Activated CD4-positive, alpha-beta T cell treated with anti-CD3 and anti-CD28 coated beads, Interleukin-2, amount 10 ng/mL, durations not matched to agents 7 days and 5 days (primary cell): ENCODE data around the gene CLDN20. TPM values are rescaled to one million over a fixed set of nuclear protein-coding genes. Genes with fewer than 3 reads are reported as not detected.
A peak's percentile ranks its signal among the peaks of the same experiment; 100 is the strongest.
"Not testable (repeated sequence)": the region's sequence is repeated elsewhere in the genome, so short reads cannot be mapped to it uniquely, and the experiment has no call there.

ENCODE experiments used
- CTCF ChIA-PET: fragments of 350-600 bp; sonication (Branson Sonifier 250); formaldehyde crosslinking; loops from one replicate; lab custom pipeline; 2021; ENCODE audit warnings: antibody characterized with exemption; lab: Charles Lee
- POLR2A ChIA-PET: fragments of 350-600 bp; sonication (Branson Sonifier 250); formaldehyde crosslinking; loops from one replicate; lab custom pipeline; 2021; ENCODE audit warnings: antibody characterized with exemption; lab: Charles Lee
- DNase-seq: peaks from one replicate; pipeline ENCODE4 v3.0.0-alpha.2; 2020
- H3K27ac Mint-ChIP-seq: one replicate; pipeline ENCODE4 v1.8.0; 2021; ENCODE audit warnings: mild to moderate bottlenecking, moderate library complexity, mixed read lengths
- H3K27me3 Mint-ChIP-seq: one replicate; pipeline ENCODE4 v1.8.0; 2021; ENCODE audit warnings: mixed read lengths
- H3K36me3 Mint-ChIP-seq: one replicate; pipeline ENCODE4 v1.8.0; 2021; ENCODE audit warnings: low read depth, mixed read lengths
- H3K4me1 Mint-ChIP-seq: one replicate; pipeline ENCODE4 v1.8.0; 2021; ENCODE audit warnings: mixed read lengths
- H3K4me3 Mint-ChIP-seq: one replicate; pipeline ENCODE4 v1.8.0; 2021; ENCODE audit warnings: mild to moderate bottlenecking, moderate library complexity, mixed read lengths
- H3K9me3 Mint-ChIP-seq: one replicate; pipeline ENCODE4 v1.8.0; 2021; ENCODE audit warnings: mixed read lengths
- total RNA-seq, 2 experiments: library from RNA; stranded (reverse); gene quantifications; one replicate each; pipeline ENCODE4 v1.2.3, GENCODE V29; 2021

The CLDN20 gene
- total RNA-seq, 2 experiments from 2014 or later: not detected

- POLR2A ChIA-PET: no interaction called here
- CTCF ChIA-PET: interaction anchor here (1.1 kb wide), 1 partner anchor 335 kb away, joined by 3 read pairs; no protein-coding TSS in a partner anchor
- Mint-ChIP-seq H3K4me3 (no peak overlapping the region), H3K27ac (no peak overlapping the region), H3K9me3 (no peaks in the 10 kb centered on the region), H3K4me1 (peaks cover 16% of the 10 kb centered on the region), H3K27me3 (no peaks in the 10 kb centered on the region), H3K36me3 (peaks cover 22% of the 10 kb centered on the region)
- no peak for DNase-seq
These were observed 1.2 kb upstream of the CLDN20 start for GRCh38 chr6:155262655-155263054.

- peaks cover 19% of the 10 kb centered on the region for H3K36me3 Mint-ChIP-seq
- POLR2A ChIA-PET: no interaction called here
- no peaks in the 10 kb centered on the region for H3K9me3 Mint-ChIP-seq
- H3K27me3 Mint-ChIP-seq: no peaks in the 10 kb centered on the region
- peaks cover 20% of the 10 kb centered on the region for H3K4me1 Mint-ChIP-seq
- DNase-seq: no peak
- CTCF ChIA-PET: no interaction called here
- H3K4me3 Mint-ChIP-seq: no peak overlapping the region
- no peak overlapping the region for H3K27ac Mint-ChIP-seq
These were observed 994 bp downstream of the CLDN20 start for GRCh38 chr6:155264693-155265320.

- H3K27me3 Mint-ChIP-seq: no peaks in the 10 kb centered on the region
- CTCF ChIA-PET: interaction anchor here (0.6 to 1.3 kb wide), 3 partner anchors 30 to 78 kb away, joined by 3 read pairs; no protein-coding TSS in a partner anchor
- no peak overlapping the region for H3K4me3 Mint-ChIP-seq
- no peaks in the 10 kb centered on the region for H3K9me3 Mint-ChIP-seq
- no peak overlapping the region for H3K27ac Mint-ChIP-seq
- peaks cover 16% of the 10 kb centered on the region for H3K4me1 Mint-ChIP-seq
- no peak for DNase-seq
- POLR2A ChIA-PET: no interaction called here
- H3K36me3 Mint-ChIP-seq: peaks cover 14% of the 10 kb centered on the region
These were observed 2.2 kb downstream of the CLDN20 start for GRCh38 chr6:155265843-155266535.

- Mint-ChIP-seq H3K27me3 (no peaks in the 10 kb centered on the region), H3K36me3 (peaks cover 14% of the 10 kb centered on the region), H3K9me3 (no peaks in the 10 kb centered on the region), H3K4me1 (peaks cover 10% of the 10 kb centered on the region), H3K4me3 (no peak overlapping the region), H3K27ac (no peak overlapping the region)
- CTCF ChIA-PET: interaction anchor here (1.3 to 1.5 kb wide), 2 partner anchors 10 to 33 kb away, joined by 3 read pairs; no protein-coding TSS in a partner anchor
- DNase-seq: no peak
- POLR2A ChIA-PET: no interaction called here
These were observed 3.6 kb downstream of the CLDN20 start for GRCh38 chr6:155267411-155267810.

- H3K4me1 Mint-ChIP-seq, H3K27me3 Mint-ChIP-seq, POLR2A ChIA-PET, H3K4me3 Mint-ChIP-seq, H3K27ac Mint-ChIP-seq, H3K9me3 Mint-ChIP-seq: not testable (repeated sequence)
- peaks cover 16% of the 10 kb centered on the region for H3K36me3 Mint-ChIP-seq
- CTCF ChIA-PET: interaction anchor here (1.0 to 2.1 kb wide), 4 partner anchors 9 to 91 kb away, joined by 3 to 5 read pairs (median 4); no protein-coding TSS in a partner anchor
- DNase-seq: peak; percentile 36
These were observed 4.5 kb downstream of the CLDN20 start for GRCh38 chr6:155268088-155268867.

GRCh38 chr6:155269765-155270164, 6.0 kb downstream of the CLDN20 start:
- Mint-ChIP-seq H3K36me3 (peaks cover 13% of the 10 kb centered on the region), H3K9me3 (no peaks in the 10 kb centered on the region), H3K27ac (no peak overlapping the region), H3K4me3 (no peak overlapping the region), H3K4me1 (peaks cover 8% of the 10 kb centered on the region), H3K27me3 (no peaks in the 10 kb centered on the region)
- DNase-seq: no peak
- ChIA-PET POLR2A (no interaction called here), CTCF (interaction anchor here (0.8 to 2.1 kb wide), 5 partner anchors 8 to 62 kb away, joined by 3 to 5 read pairs (median 3); no protein-coding TSS in a partner anchor)

GRCh38 chr6:155270561-155271091, 6.8 kb downstream of the CLDN20 start:
- H3K36me3 Mint-ChIP-seq: peaks cover 13% of the 10 kb centered on the region
- POLR2A ChIA-PET: interaction anchor here (0.6 kb wide), 1 partner anchor 11 kb away, joined by 9 read pairs; no protein-coding TSS in a partner anchor
- no peak overlapping the region for H3K4me3 Mint-ChIP-seq
- no peak overlapping the region for H3K27ac Mint-ChIP-seq
- DNase-seq: no peak
- H3K9me3 Mint-ChIP-seq: no peaks in the 10 kb centered on the region
- CTCF ChIA-PET: interaction anchor here (0.8 to 1.5 kb wide), 3 partner anchors 11 to 19 kb away, joined by 3 read pairs; no protein-coding TSS in a partner anchor
- peaks cover 8% of the 10 kb centered on the region for H3K4me1 Mint-ChIP-seq
- no peaks in the 10 kb centered on the region for H3K27me3 Mint-ChIP-seq

GRCh38 chr6:155271145-155271544, 7.3 kb downstream of the CLDN20 start:
- H3K9me3 Mint-ChIP-seq: no peaks in the 10 kb centered on the region
- no peak overlapping the region for H3K27ac Mint-ChIP-seq
- peaks cover 8% of the 10 kb centered on the region for H3K4me1 Mint-ChIP-seq
- no peak for DNase-seq
- no peaks in the 10 kb centered on the region for H3K27me3 Mint-ChIP-seq
- no peak overlapping the region for H3K4me3 Mint-ChIP-seq
- ChIA-PET POLR2A (interaction anchor here (0.6 kb wide), 1 partner anchor 11 kb away, joined by 9 read pairs; no protein-coding TSS in a partner anchor), CTCF (interaction anchor here (0.7 to 1.5 kb wide), 2 partner anchors 19 to 958 kb away, joined by 3 read pairs; no protein-coding TSS in a partner anchor)
- H3K36me3 Mint-ChIP-seq: peaks cover 12% of the 10 kb centered on the region

GRCh38 chr6:155272353-155273232, 8.8 kb downstream of the CLDN20 start:
- Mint-ChIP-seq H3K9me3 (no peaks in the 10 kb centered on the region), H3K4me1 (peaks cover 5% of the 10 kb centered on the region), H3K4me3 (no peak overlapping the region), H3K27ac (peak overlapping the region; percentile 76), H3K27me3 (no peaks in the 10 kb centered on the region), H3K36me3 (peaks cover 16% of the 10 kb centered on the region)
- CTCF ChIA-PET: interaction anchor here (0.9 to 1.1 kb wide), 4 partner anchors 14 to 94 kb away, joined by 3 to 4 read pairs (median 3); no protein-coding TSS in a partner anchor
- DNase-seq: no peak
- POLR2A ChIA-PET: no interaction called here

- Mint-ChIP-seq H3K9me3 (no peaks in the 10 kb centered on the region), H3K27ac (no peak overlapping the region), H3K36me3 (peaks cover 15% of the 10 kb centered on the region), H3K4me3 (no peak overlapping the region), H3K27me3 (no peaks in the 10 kb centered on the region), H3K4me1 (no peaks in the 10 kb centered on the region)
- no peak for DNase-seq
- POLR2A ChIA-PET: no interaction called here
- CTCF ChIA-PET: interaction anchor here (0.9 to 1.1 kb wide), 3 partner anchors 14 to 15 kb away, joined by 3 read pairs; no protein-coding TSS in a partner anchor
These were observed 9.6 kb downstream of the CLDN20 start for GRCh38 chr6:155273431-155273830.

- Mint-ChIP-seq H3K27ac (no peak overlapping the region), H3K9me3 (no peaks in the 10 kb centered on the region), H3K4me3 (no peak overlapping the region), H3K27me3 (no peaks in the 10 kb centered on the region), H3K36me3 (peaks cover 18% of the 10 kb centered on the region), H3K4me1 (no peaks in the 10 kb centered on the region)
- ChIA-PET CTCF (no interaction called here), POLR2A (no interaction called here)
- DNase-seq: no peak
These were observed 10.3 kb downstream of the CLDN20 start for GRCh38 chr6:155274106-155274505.
